Transverse colon (tissue), 4 donors: Measurements from ENCODE around the gene TTC12.

ENCODE experiments used
- CTCF ChIP-seq, 5 experiments: fragments of 200-600 bp in 3 of 5; fragments of 450-650 bp in 2 of 5; sonication (generic) in 3 of 5; IDR thresholded peaks; 1 replicate in 2 of 5; 2 replicates in 3 of 5; pipeline ENCODE4 v1.5.1; 2016 to 2017; ENCODE audit warnings: antibody characterized with exemption in 5 of 5, inconsistent platforms in 3 of 5, mild to moderate bottlenecking in 2 of 5, moderate library complexity in 1 of 5
- EP300 ChIP-seq: sonication (generic); formaldehyde crosslinking; IDR thresholded peaks from one replicate; pipeline ENCODE4 v1.6.1; 2017; ENCODE audit warnings: antibody characterized with exemption, low read depth
- POLR2A ChIP-seq: fragments of 450-650 bp; IDR thresholded peaks from one replicate; pipeline ENCODE4 v1.6.1; 2016; ENCODE audit warnings: antibody characterized with exemption, mild to moderate bottlenecking, moderate library complexity
- POLR2AphosphoS5 ChIP-seq, 3 donors: sonication (generic); formaldehyde crosslinking; IDR thresholded peaks; one replicate each; pipeline ENCODE4 v1.6.1; 2016; ENCODE audit warnings: antibody characterized with exemption in 3 of 3

- no peak for TF ChIP-seq CTCF (IDR thresholded peaks at IDR 0.05)
- no peak for TF ChIP-seq EP300
- TF ChIP-seq POLR2A: no peak
- TF ChIP-seq POLR2AphosphoS5 (IDR thresholded peaks at IDR 0.05): no peak
Measured at GRCh38 chr11:113293936-113294335, 20.4 kb upstream of the TTC12 start.
